OCI-LY7 (cell line): Measurements from ENCODE around the gene SLC26A8. TPM values are rescaled to one million over a fixed set of nuclear protein-coding genes. Genes with fewer than 3 reads are reported as not detected.
A peak's percentile ranks its signal among the peaks of the same experiment; 100 is the strongest.

Source experiments
- BruUV-seq: library from RNA; stranded (reverse); fragments of 400-500 nt; replicated peaks from 2 replicates; lab custom pipeline; 2021; lab: Mats Ljungman, UMichigan
- CTCF ChIA-PET: fragments of 300-600 bp; sonication (Branson Sonifier 250); formaldehyde crosslinking; loops from one replicate; lab custom pipeline; 2022; ENCODE audit warnings: antibody characterized with exemption; ENCODE audit not compliant: unreplicated experiment; lab: Charles Lee
- POLR2A ChIA-PET: fragments of 300-600 bp; sonication (Branson Sonifier 250); formaldehyde crosslinking; loops from one replicate; lab custom pipeline; 2022; ENCODE audit warnings: antibody characterized with exemption; lab: Charles Lee
- DNase-seq: peaks from one replicate; pipeline ENCODE4 v3.0.0-alpha.2; 2015; ENCODE audit warnings: low spot score
- H2AFZ ChIP-seq: fragments of 200-600 bp; sonication (generic), shearing (Covaris generic); 2 replicates; pipeline ENCODE4 v1.6.1; 2014; ENCODE audit warnings: mild to moderate bottlenecking, antibody characterized with exemption, low read length, moderate library complexity
- H3K27ac ChIP-seq: fragments of 200-600 bp; sonication (generic); 2 replicates; pipeline ENCODE4 v1.5.1; 2014; ENCODE audit warnings: mixed run types, low read depth, mild to moderate bottlenecking, moderate library complexity, low read length, inconsistent platforms; ENCODE audit not compliant: poor library complexity, severe bottlenecking
- H3K36me3 ChIP-seq: fragments of 200-600 bp; sonication (generic); 2 replicates; pipeline ENCODE4 v1.6.1; 2014; ENCODE audit warnings: mild to moderate bottlenecking, antibody characterized with exemption, low read length, moderate library complexity, mixed read lengths; ENCODE audit not compliant: insufficient read depth
- H3K4me1 ChIP-seq: fragments of 200-600 bp; sonication (generic); 2 replicates; pipeline ENCODE4 v1.5.1; 2014; ENCODE audit warnings: mild to moderate bottlenecking, low read length; ENCODE audit not compliant: insufficient read depth, poor library complexity, severe bottlenecking
- H3K4me2 ChIP-seq: fragments of 200-600 bp; sonication (generic); 2 replicates; pipeline ENCODE4 v1.6.1; 2014; ENCODE audit warnings: mild to moderate bottlenecking, low read length
- H3K4me3 ChIP-seq: fragments of 200-600 bp; sonication (generic); 2 replicates; pipeline ENCODE4 v1.5.1; 2014; ENCODE audit warnings: mild to moderate bottlenecking, low read depth, low read length; ENCODE audit not compliant: poor library complexity, severe bottlenecking
- H3K79me2 ChIP-seq: fragments of 200-600 bp; sonication (generic); 2 replicates; pipeline ENCODE4 v1.6.1; 2016; ENCODE audit warnings: low read depth, mild to moderate bottlenecking, low read length, moderate library complexity, mixed read lengths; ENCODE audit not compliant: insufficient read depth
- H3K9me2 ChIP-seq: fragments of 200-600 bp; sonication (generic); 2 replicates; pipeline ENCODE4 v1.6.1; 2016; ENCODE audit warnings: mild to moderate bottlenecking, low read length, mixed read lengths; ENCODE audit not compliant: insufficient read depth
- H3K9me3 ChIP-seq: fragments of 200-600 bp; sonication (generic); 2 replicates; pipeline ENCODE4 v1.6.1; 2014; ENCODE audit warnings: mild to moderate bottlenecking, mixed run types, low read length, mixed read lengths
- H4K20me1 ChIP-seq: fragments of 200-600 bp; sonication (generic); 2 replicates; pipeline ENCODE4 v1.6.1; 2014; ENCODE audit warnings: mild to moderate bottlenecking, antibody characterized with exemption, low read length, moderate library complexity, mixed read lengths; ENCODE audit not compliant: insufficient read depth
- CTCF ChIP-seq: fragments of 200-600 bp; sonication (generic); conservative IDR thresholded peaks from 2 replicates; pipeline ENCODE4 v1.5.1; 2014; ENCODE audit warnings: mild to moderate bottlenecking, antibody characterized with exemption, low read length, moderate library complexity, mixed read lengths
- EZH2phosphoT487 ChIP-seq: fragments of 200-600 bp; sonication (generic); IDR thresholded peaks from 2 replicates; pipeline ENCODE4 v1.6.1; 2018; ENCODE audit warnings: low read depth, borderline replicate concordance, mild to moderate bottlenecking, mixed run types, antibody characterized with exemption, low read length, moderate library complexity, mixed read lengths
- intact Hi-C: fragments of 100-400 bp; cut with micrococcal nuclease; formaldehyde crosslinking; loops from one replicate; pipeline ENCODE4 v1.10.0; 2022; ENCODE audit not compliant: unreplicated experiment
- total RNA-seq, 2 experiments: library from RNA; depleted of rRNA in 1 of 2; stranded (reverse); fragments of >200 nt in 1 of 2; shearing (Covaris generic) in 1 of 2; gene quantifications; 2 replicates each; pipeline ENCODE4 v1.2.3, GENCODE V29; 2014 to 2022

The SLC26A8 gene
- total RNA-seq, 2 experiments from 2014 or later: not detected

- H3K4me1 ChIP-seq: no peaks in the 10 kb centered on the region
- no TSS peak for BruUV-seq
- no peaks in the 10 kb centered on the region for H3K9me3 ChIP-seq
- POLR2A ChIA-PET: interaction anchor here (0.5 kb wide), 1 partner anchor 201 kb away, joined by 3 read pairs; no protein-coding TSS in a partner anchor
- no peak for DNase-seq
- CTCF ChIA-PET: no interaction called here
- H3K4me2 ChIP-seq: no peak overlapping the region
- H2AFZ ChIP-seq: no peak overlapping the region
- H4K20me1 ChIP-seq: no peaks in the 10 kb centered on the region
- H3K79me2 ChIP-seq: no peaks in the 10 kb centered on the region
- no peak overlapping the region for H3K4me3 ChIP-seq
- no peaks in the 10 kb centered on the region for H3K36me3 ChIP-seq
- no peaks in the 10 kb centered on the region for H3K9me2 ChIP-seq
- no peak overlapping the region for H3K27ac ChIP-seq
- intact Hi-C loops: loop anchor here (10.0 kb wide), 1 partner anchor 200 kb away; no protein-coding TSS in a partner anchor
- TF ChIP-seq EZH2phosphoT487 (no peak), CTCF (no peak)
Observed at GRCh38 chr6:35954333-35954732, 70.1 kb downstream of the SLC26A8 start.

- no peaks in the 10 kb centered on the region for H4K20me1 ChIP-seq
- peak; percentile 31 for DNase-seq
- no peaks in the 10 kb centered on the region for H3K9me2 ChIP-seq
- no peaks in the 10 kb centered on the region for H3K4me1 ChIP-seq
- no peak overlapping the region for H2AFZ ChIP-seq
- TF ChIP-seq EZH2phosphoT487: no peak
- peak; percentile 60 for TF ChIP-seq CTCF
- H3K79me2 ChIP-seq: no peaks in the 10 kb centered on the region
- no peak overlapping the region for H3K27ac ChIP-seq
- BruUV-seq: no TSS peak
- H3K4me3 ChIP-seq: no peak overlapping the region
- intact Hi-C loops: no loop called here
- CTCF ChIA-PET: no interaction called here
- POLR2A ChIA-PET: no interaction called here
- H3K4me2 ChIP-seq: no peak overlapping the region
- H3K36me3 ChIP-seq: no peaks in the 10 kb centered on the region
- no peaks in the 10 kb centered on the region for H3K9me3 ChIP-seq
Observed at GRCh38 chr6:35948725-35949124, 75.7 kb downstream of the SLC26A8 start.

GRCh38 chr6:35945650-35946025, 78.8 kb downstream of the SLC26A8 start:
- H3K4me2 ChIP-seq: no peak overlapping the region
- BruUV-seq: no TSS peak
- ChIA-PET CTCF (no interaction called here), POLR2A (no interaction called here)
- no peak for DNase-seq
- no peaks in the 10 kb centered on the region for H3K4me1 ChIP-seq
- H3K36me3 ChIP-seq: no peaks in the 10 kb centered on the region
- H3K79me2 ChIP-seq: no peaks in the 10 kb centered on the region
- H3K9me2 ChIP-seq: no peaks in the 10 kb centered on the region
- no peaks in the 10 kb centered on the region for H3K9me3 ChIP-seq
- no peak overlapping the region for H3K4me3 ChIP-seq
- intact Hi-C loops: no loop called here
- H3K27ac ChIP-seq: no peak overlapping the region
- H4K20me1 ChIP-seq: no peaks in the 10 kb centered on the region
- H2AFZ ChIP-seq: no peak overlapping the region
- TF ChIP-seq CTCF (no peak), EZH2phosphoT487 (no peak)
